K562 treated with DMSO at 1 percent for 12 hours (cell line): Measurements from ENCODE around the gene WDR70. TPM values are rescaled to one million over a fixed set of nuclear protein-coding genes. Genes with fewer than 3 reads are reported as not detected.

ENCODE experiments used
- total RNA-seq: library from RNA; unstranded; fragments of 300-600 nt; gene quantifications from 2 replicates; pipeline ENCODE4 v1.2.3, GENCODE V29; 2022; ENCODE audit not compliant: insufficient read depth

WDR70 gene
- 22.4 and 25.9 TPM in 2 replicates for total RNA-seq

DNA sequence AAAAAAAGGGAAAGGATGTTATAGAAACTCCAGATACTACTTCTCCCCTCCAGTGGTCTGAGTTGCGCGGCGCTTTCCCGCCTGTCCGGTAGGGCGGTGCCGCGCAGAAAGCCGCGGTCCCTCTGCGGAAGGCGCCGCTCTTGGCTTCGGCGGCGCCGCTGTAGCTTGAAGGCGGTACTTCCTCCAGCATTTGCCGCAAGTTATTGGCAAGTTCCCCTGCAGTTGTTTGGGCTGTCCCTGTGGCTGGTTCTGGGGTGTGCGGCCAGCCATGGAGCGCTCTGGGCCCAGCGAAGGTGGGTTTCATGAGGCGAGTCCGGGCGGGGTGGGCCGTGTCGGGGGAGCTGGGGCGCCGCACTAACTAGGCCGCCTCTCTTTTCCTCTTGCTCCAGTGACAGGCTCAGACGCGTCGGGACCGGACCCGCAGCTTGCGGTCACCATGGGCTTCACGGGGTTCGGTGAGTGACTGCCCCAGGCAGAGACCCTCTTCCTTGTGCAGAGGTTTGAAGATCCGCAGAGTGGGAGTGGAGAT lies at the start of gene WDR70:
WDR70 (plus strand) TSS at position 219 of the 529 bp plus-strand sequence; CDS start at position 269, 50 bp downstream.

DNA sequence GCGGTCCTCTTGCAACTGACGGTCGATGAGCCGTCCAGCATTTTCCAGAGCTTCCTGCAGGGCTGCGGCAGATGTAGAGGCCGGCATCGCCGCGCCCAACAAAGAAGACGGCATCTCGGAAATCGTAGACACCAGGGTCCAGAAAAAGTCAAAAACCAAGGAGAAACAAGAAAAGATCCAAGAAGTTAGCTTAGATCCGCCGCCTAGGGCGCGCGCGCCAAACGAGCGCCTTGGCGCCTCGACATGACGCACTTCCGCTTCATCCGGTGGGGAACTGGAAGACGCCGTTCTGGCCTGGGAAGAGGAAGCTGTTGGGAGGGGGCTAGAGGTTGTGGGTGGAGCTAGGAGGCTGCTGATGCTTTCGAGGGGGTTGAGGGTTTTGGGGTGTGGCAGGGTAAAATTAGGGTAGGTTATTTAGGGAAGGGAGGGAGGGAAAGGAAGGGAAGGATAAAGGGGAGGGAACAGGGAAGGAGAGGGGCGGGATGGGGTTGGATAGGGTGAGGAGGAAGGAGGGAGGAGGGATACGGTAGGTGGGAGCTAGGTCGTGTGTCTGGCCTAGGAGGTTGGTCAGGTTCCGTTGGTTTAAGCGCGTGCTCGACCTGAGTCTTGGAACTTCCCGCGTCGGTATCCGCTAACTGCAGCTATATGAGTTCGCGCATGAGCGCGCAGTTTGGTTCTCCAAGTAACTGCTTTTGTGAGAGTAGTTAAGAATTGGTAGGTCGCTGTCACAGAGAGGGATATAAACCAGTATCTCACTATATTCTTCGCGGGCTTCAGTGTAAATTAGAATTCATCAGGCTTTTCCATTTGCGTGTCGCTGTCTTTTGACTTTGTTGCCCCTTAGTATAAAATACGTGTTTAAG lies 8.0 kb upstream of the WDR70 start, which contains the start of gene NUP155:
NUP155 (minus strand) TSS at position 243 of the 863 bp plus-strand sequence; CDS start at position 114, 129 bp downstream.

Other genes starting within 250 kb of the WDR70 start
- not detected in 2 replicates for gene CPLANE1, start 129.9 kb upstream of the WDR70 start, total RNA-seq
- 11.2 and 31.8 TPM in 2 replicates for gene NUP155, start 8.2 kb upstream of the WDR70 start, total RNA-seq